Neuronal stem cell (in vitro differentiated cells): ENCODE results near the gene CDK8. TPM values are rescaled to one million over a fixed set of nuclear protein-coding genes. Genes with fewer than 3 reads are reported as not detected.

Experiments
- DNase-seq: peaks from one replicate; pipeline ENCODE4 v3.0.0-alpha.2; 2013; ENCODE audit warnings: low spot score
- H2AFZ ChIP-seq: one replicate; pipeline ENCODE4 v1.6.1; 2013; ENCODE audit warnings: mild to moderate bottlenecking, low read length, inconsistent platforms
- H2AK5ac ChIP-seq: 2 replicates; pipeline ENCODE4 v1.6.1; 2013; ENCODE audit warnings: low read depth, mild to moderate bottlenecking, inconsistent platforms, low read length, moderate library complexity, mixed read lengths
- H2BK120ac ChIP-seq: 2 replicates; pipeline ENCODE4 v1.6.1; 2013; ENCODE audit warnings: low read depth, mild to moderate bottlenecking, inconsistent platforms, low read length, moderate library complexity, mixed read lengths
- H2BK12ac ChIP-seq: one replicate; pipeline ENCODE4 v1.6.1; 2013; ENCODE audit warnings: low read length, inconsistent platforms
- H2BK15ac ChIP-seq: 2 replicates; pipeline ENCODE4 v1.6.1; 2013; ENCODE audit warnings: mild to moderate bottlenecking, low read length, inconsistent platforms, mixed read lengths
- H2BK5ac ChIP-seq: one replicate; pipeline ENCODE4 v1.6.1; 2013; ENCODE audit warnings: inconsistent platforms, mild to moderate bottlenecking, low read length, moderate library complexity
- H3K14ac ChIP-seq: one replicate; pipeline ENCODE4 v1.6.1; 2013; ENCODE audit warnings: low read length, inconsistent platforms
- H3K18ac ChIP-seq: 2 replicates; pipeline ENCODE4 v1.6.1; 2013; ENCODE audit warnings: low read length, inconsistent platforms
- H3K23ac ChIP-seq: 2 replicates; pipeline ENCODE4 v1.6.1; 2013; ENCODE audit warnings: low read depth, mild to moderate bottlenecking, mixed read lengths, low read length, inconsistent platforms; ENCODE audit not compliant: poor library complexity
- H3K27ac ChIP-seq: replicated peaks from 3 replicates; pipeline ENCODE4 v1.5.1; 2013; ENCODE audit warnings: low read length, inconsistent platforms
- H3K27me3 ChIP-seq, 3 experiments: 2 replicates each; pipeline ENCODE4 v1.6.1; 2013; ENCODE audit warnings: low read length in 3 of 3, mild to moderate bottlenecking in 2 of 3, inconsistent platforms in 1 of 3, low read depth in 1 of 3, mixed read lengths in 1 of 3, moderate library complexity in 1 of 3; ENCODE audit not compliant: control insufficient read depth in 3 of 3, insufficient read depth in 3 of 3
- H3K36me3 ChIP-seq, 2 donors: replicated peaks in 1 of 2; 2 replicates each; pipeline ENCODE4 v1.6.1; 2013; ENCODE audit warnings: low read length in 2 of 2; ENCODE audit not compliant: control insufficient read depth in 2 of 2, insufficient read depth in 2 of 2
- H3K4ac ChIP-seq: 2 replicates; pipeline ENCODE4 v1.6.1; 2013; ENCODE audit warnings: inconsistent platforms, mild to moderate bottlenecking, low read length, moderate library complexity
- H3K4me1 ChIP-seq, 2 donors: 1 replicate in 1 of 2; 2 replicates in 1 of 2; pipeline ENCODE4 v1.6.1; 2013; ENCODE audit warnings: low read length in 2 of 2, low read depth in 1 of 2; ENCODE audit not compliant: control insufficient read depth in 2 of 2, insufficient read depth in 1 of 2
- H3K4me2 ChIP-seq: one replicate; pipeline ENCODE4 v1.6.1; 2013; ENCODE audit warnings: mild to moderate bottlenecking, low read length, inconsistent platforms; ENCODE audit not compliant: insufficient read depth, poor library complexity, severe bottlenecking
- H3K4me3 ChIP-seq, 2 donors: 2 replicates each; pipeline ENCODE4 v1.5.1; 2013; ENCODE audit warnings: low read length in 2 of 2, mild to moderate bottlenecking in 2 of 2, inconsistent platforms in 1 of 2, moderate library complexity in 1 of 2
- H3K79me1 ChIP-seq: one replicate; pipeline ENCODE4 v1.6.1; 2013; ENCODE audit warnings: low read depth, mild to moderate bottlenecking, inconsistent platforms, low read length, moderate library complexity
- H3K9ac ChIP-seq: one replicate; pipeline ENCODE4 v1.6.1; 2013; ENCODE audit warnings: mild to moderate bottlenecking, low read depth, low read length, inconsistent platforms; ENCODE audit not compliant: poor library complexity
- H3K9me3 ChIP-seq, 2 donors: replicated peaks in 1 of 2; 2 replicates each; pipeline versions ENCODE3 to v1.6.1; 2013; ENCODE audit warnings: low read length in 2 of 2, mild to moderate bottlenecking in 2 of 2, inconsistent platforms in 1 of 2, low read depth in 1 of 2, mixed read lengths in 1 of 2, moderate library complexity in 1 of 2; ENCODE audit not compliant: control insufficient read depth in 2 of 2, insufficient read depth in 1 of 2
- H4K8ac ChIP-seq: one replicate; pipeline ENCODE4 v1.6.1; 2013; ENCODE audit warnings: low read depth, mild to moderate bottlenecking, inconsistent platforms, low read length, moderate library complexity
- H4K91ac ChIP-seq: one replicate; pipeline ENCODE4 v1.6.1; 2013; ENCODE audit warnings: low read length, low read depth, mild to moderate bottlenecking, inconsistent platforms; ENCODE audit not compliant: poor library complexity
- WGBS, 2 donors: extraction: QIAGEN DNeasy Blood & Tissue Kit; methylation state at CpG; one replicate each; pipeline ENCODE4 v1.1.7; 2013; ENCODE audit warnings: missing lambda C conversion rate in 2 of 2, mixed read lengths in 1 of 2; ENCODE audit not compliant: insufficient read length in 2 of 2, insufficient replicate concordance in 1 of 2; ENCODE audit errors: extremely low coverage in 2 of 2; 5-methylcytosine and 5-hydroxymethylcytosine counted together
- polyA plus RNA-seq, 2 experiments: library from polyadenylated mRNA; stranded (reverse); fragments of 200-250 nt; gene quantifications; one replicate each; pipeline ENCODE4 v1.2.3, GENCODE V29; 2013

CDK8 gene
- 38.3 TPM for polyA plus RNA-seq (2013, experiment 1 of 2)
- polyA plus RNA-seq (2013, experiment 2 of 2): 39.7 TPM

GRCh38 chr13:26253787-26254582 is at the start of gene CDK8:
TSS of gene CDK8 (plus strand) at chr13:26254129. CDS start at chr13:26254642, 513 bp downstream.
- Histone ChIP-seq H3K4ac (no peak within 1 kb of the TSS), H2BK15ac (peak within 1 kb of the TSS; percentile 35), H3K14ac (no peak within 1 kb of the TSS), H3K36me3 (no peaks in the 10 kb centered on the region), H3K27me3 (peaks cover 0 to 19% (median 0%) of the 10 kb centered on the region in 3 experiments), H4K8ac (peak within 1 kb of the TSS; percentile 89), H3K9me3 (no peaks in the 10 kb centered on the region), H3K4me2 (peak within 1 kb of the TSS; percentile 67), H3K79me1 (no peaks in the 10 kb centered on the region), H3K9ac (peak within 1 kb of the TSS; percentile 96), H3K27ac (peak within 1 kb of the TSS; percentile 95), H3K4me3 (peak within 1 kb of the TSS; percentile 92 to 95), H2BK5ac (peak within 1 kb of the TSS; percentile 89), H2BK12ac (no peak within 1 kb of the TSS), H3K4me1 (peaks cover 0 to 14% of the 10 kb centered on the region in 2 donors), H2AK5ac (no peak within 1 kb of the TSS), H4K91ac (peak within 1 kb of the TSS; percentile 77), H3K18ac (peak within 1 kb of the TSS; percentile 100), H2BK120ac (peak within 1 kb of the TSS; percentile 84), H3K23ac (peak within 1 kb of the TSS; percentile 52), H2AFZ (peak within 1 kb of the TSS; percentile 100)
- no CpG with 5 or more reads among the region's 79 CpGs for WGBS, 2 donors
- peak; percentile 92 for DNase-seq

DNA sequence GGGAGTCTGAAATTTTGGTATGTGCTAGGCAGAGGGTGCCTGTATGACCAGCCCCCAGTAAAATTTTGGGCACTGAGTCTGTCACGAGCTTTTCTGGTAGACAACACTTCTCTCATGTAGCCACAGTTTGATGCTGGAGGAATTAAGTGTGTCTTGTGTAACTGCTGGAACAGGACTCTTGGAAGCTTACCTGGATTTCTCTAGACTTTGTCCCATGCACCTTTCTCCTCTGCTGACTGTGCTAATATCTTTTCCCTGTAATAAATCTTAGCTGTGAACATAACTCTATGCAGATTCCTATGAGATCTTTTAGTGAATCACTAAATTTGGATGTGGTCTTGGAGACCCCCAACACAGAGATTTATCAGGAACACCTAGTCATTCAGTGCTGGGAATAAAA is 45.6 kb upstream of the CDK8 start:
- H3K4me1 ChIP-seq: no peaks in the 10 kb centered on the region
- WGBS, 2 donors: no CpG with 5 or more reads among the region's 1 CpG

DNA sequence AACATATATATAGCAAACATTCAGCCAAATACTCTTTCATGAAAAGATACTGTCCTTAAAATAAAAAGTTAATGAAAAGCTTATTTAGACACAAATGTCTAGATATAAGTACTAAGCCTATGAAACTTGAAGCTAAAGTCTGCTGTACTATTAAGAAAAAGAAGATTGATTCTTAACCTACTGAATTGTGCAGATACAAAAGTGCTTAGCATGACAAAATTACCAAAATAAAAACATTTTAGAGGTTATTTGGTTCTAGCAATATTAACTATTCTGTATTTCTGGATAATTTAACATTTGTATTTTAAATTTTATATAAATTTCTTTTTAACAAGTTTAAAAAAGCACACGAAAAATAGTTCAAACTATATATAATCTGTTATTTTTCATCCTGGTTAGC is 40.6 kb upstream of the CDK8 start:
- Histone ChIP-seq H3K79me1 (no peaks in the 10 kb centered on the region), H3K36me3 (peaks cover 23 to 94% of the 10 kb centered on the region in 2 donors), H3K27ac (no peak overlapping the region), H2AFZ (no peak overlapping the region), H3K4me1 (no peaks in the 10 kb centered on the region), H2AK5ac (no peak overlapping the region), H3K4me2 (no peak overlapping the region), H2BK5ac (no peak overlapping the region), H3K9me3 (no peaks in the 10 kb centered on the region), H4K8ac (no peak overlapping the region), H2BK15ac (no peak overlapping the region), H3K4me3 (no peak overlapping the region), H2BK12ac (no peak overlapping the region), H3K18ac (no peak overlapping the region), H2BK120ac (no peak overlapping the region), H3K23ac (no peak overlapping the region), H3K4ac (no peak overlapping the region), H4K91ac (no peak overlapping the region), H3K27me3 (no peaks in the 10 kb centered on the region), H3K14ac (no peak overlapping the region), H3K9ac (no peak overlapping the region)
- DNase-seq: no peak
- no CpG with 5 or more reads among the region's 1 CpG for WGBS, 2 donors

More for the DNA sequence above, 45.6 kb upstream of the CDK8 start:
- no peak for DNase-seq
- H3K18ac ChIP-seq: no peak overlapping the region
- H2BK12ac ChIP-seq: no peak overlapping the region
- H3K27me3 ChIP-seq: no peaks in the 10 kb centered on the region
- no peak overlapping the region for H3K27ac ChIP-seq
- H3K4ac ChIP-seq: no peak overlapping the region
- H3K9ac ChIP-seq: no peak overlapping the region
- H3K14ac ChIP-seq: no peak overlapping the region
- no peaks in the 10 kb centered on the region for H3K79me1 ChIP-seq
- H3K4me2 ChIP-seq: no peak overlapping the region
- no peak overlapping the region for H3K23ac ChIP-seq
- no peak overlapping the region for H4K91ac ChIP-seq
- no peak overlapping the region for H2AFZ ChIP-seq
- no peak overlapping the region for H2AK5ac ChIP-seq
- H3K4me3 ChIP-seq: no peak overlapping the region
- H4K8ac ChIP-seq: no peak overlapping the region
- no peak overlapping the region for H2BK15ac ChIP-seq
- no peak overlapping the region for H2BK120ac ChIP-seq
- H3K9me3 ChIP-seq: no peaks in the 10 kb centered on the region
- H2BK5ac ChIP-seq: no peak overlapping the region
- peaks cover 3 to 55% of the 10 kb centered on the region in 2 donors for H3K36me3 ChIP-seq

GRCh38 chr13:26213982-26214381 is 39.9 kb upstream of the CDK8 start:
- Histone ChIP-seq H2BK120ac (no peak overlapping the region), H3K36me3 (peaks cover 23 to 94% of the 10 kb centered on the region in 2 donors), H3K27me3 (no peaks in the 10 kb centered on the region), H2BK15ac (no peak overlapping the region), H2AFZ (no peak overlapping the region), H4K8ac (no peak overlapping the region), H2BK5ac (no peak overlapping the region), H3K9me3 (no peaks in the 10 kb centered on the region), H2BK12ac (no peak overlapping the region), H3K9ac (no peak overlapping the region), H4K91ac (no peak overlapping the region), H2AK5ac (no peak overlapping the region), H3K4me3 (no peak overlapping the region), H3K4me2 (no peak overlapping the region), H3K79me1 (no peaks in the 10 kb centered on the region), H3K23ac (no peak overlapping the region), H3K18ac (no peak overlapping the region), H3K27ac (no peak overlapping the region), H3K4ac (no peak overlapping the region), H3K4me1 (no peaks in the 10 kb centered on the region), H3K14ac (no peak overlapping the region)
- WGBS, 2 donors: no CpG with 5 or more reads among the region's 6 CpGs
- no peak for DNase-seq
